ENCODE results near the gene PID1. TPM values are rescaled to one million over a fixed set of nuclear protein-coding genes. Genes with fewer than 3 reads are reported as not detected.
A peak's percentile ranks its signal among the peaks of the same experiment; 100 is the strongest.

The PID1 gene
- total RNA-seq, 1 donor from 2014 or later = 0.34 TPM

GRCh38 chr2:229137639-229138038, 133.4 kb downstream of the PID1 start:
- peak overlapping the region; percentile 76 for H3K27ac Mint-ChIP-seq
- no peak for TF ChIP-seq CTCF (IDR thresholded peaks at IDR 0.05; ENCODE audit: unreplicated experiment)
- peaks cover 6% of the 10 kb centered on the region for H3K27me3 Mint-ChIP-seq

GRCh38 chr2:229137066-229137465, 134.0 kb downstream of the PID1 start:
- no peaks in the 10 kb centered on the region for H3K36me3 Mint-ChIP-seq (ENCODE audit: insufficient read depth)
- no peak for DNase-seq (ENCODE audit: low spot score, unreplicated experiment)
- no peak for TF ChIP-seq CTCF (IDR thresholded peaks at IDR 0.05; ENCODE audit: unreplicated experiment)
- no peak overlapping the region for H3K4me3 Mint-ChIP-seq (ENCODE audit: low read depth)
- no peaks in the 10 kb centered on the region for H3K9me3 Mint-ChIP-seq (ENCODE audit: low read depth)
- peaks cover 6% of the 10 kb centered on the region for H3K27me3 Mint-ChIP-seq
- no peak overlapping the region for H3K27ac Mint-ChIP-seq
- H3K4me1 Mint-ChIP-seq (ENCODE audit: low read depth) = peaks cover 9% of the 10 kb centered on the region

More at GRCh38 chr2:229137639-229138038, 133.4 kb downstream of the PID1 start:
- Mint-ChIP-seq H3K4me3 (ENCODE audit: low read depth) (no peak overlapping the region), H3K36me3 (ENCODE audit: insufficient read depth) (no peaks in the 10 kb centered on the region), H3K9me3 (ENCODE audit: low read depth) (no peaks in the 10 kb centered on the region), H3K4me1 (ENCODE audit: low read depth) (peaks cover 9% of the 10 kb centered on the region)
- no peak for DNase-seq (ENCODE audit: low spot score, unreplicated experiment)

GRCh38 chr2:229133155-229133772, 137.8 kb downstream of the PID1 start:
- H3K36me3 Mint-ChIP-seq (ENCODE audit: insufficient read depth) = no peaks in the 10 kb centered on the region
- H3K9me3 Mint-ChIP-seq (ENCODE audit: low read depth) = no peaks in the 10 kb centered on the region
- H3K27me3 Mint-ChIP-seq = peaks cover 5% of the 10 kb centered on the region
- no peak overlapping the region for H3K27ac Mint-ChIP-seq
- DNase-seq (ENCODE audit: low spot score, unreplicated experiment) = no peak
- H3K4me1 Mint-ChIP-seq (ENCODE audit: low read depth) = peaks cover 9% of the 10 kb centered on the region
- TF ChIP-seq CTCF (IDR thresholded peaks at IDR 0.05; ENCODE audit: unreplicated experiment) = peak; percentile 72
- no peak overlapping the region for H3K4me3 Mint-ChIP-seq (ENCODE audit: low read depth)

GRCh38 chr2:229132236-229132635, 138.9 kb downstream of the PID1 start:
- H3K27me3 Mint-ChIP-seq = peaks cover 5% of the 10 kb centered on the region
- H3K36me3 Mint-ChIP-seq (ENCODE audit: insufficient read depth) = no peaks in the 10 kb centered on the region
- no peak overlapping the region for H3K4me3 Mint-ChIP-seq (ENCODE audit: low read depth)
- H3K9me3 Mint-ChIP-seq (ENCODE audit: low read depth) = no peaks in the 10 kb centered on the region
- DNase-seq (ENCODE audit: low spot score, unreplicated experiment) = no peak
- H3K4me1 Mint-ChIP-seq (ENCODE audit: low read depth) = peaks cover 3% of the 10 kb centered on the region
- H3K27ac Mint-ChIP-seq = no peak overlapping the region
- no peak for TF ChIP-seq CTCF (IDR thresholded peaks at IDR 0.05; ENCODE audit: unreplicated experiment)

- Mint-ChIP-seq H3K36me3 (ENCODE audit: insufficient read depth) (no peaks in the 10 kb centered on the region), H3K4me1 (ENCODE audit: low read depth) (peaks cover 3% of the 10 kb centered on the region), H3K9me3 (ENCODE audit: low read depth) (peaks cover 2% of the 10 kb centered on the region), H3K27me3 (peaks cover 9% of the 10 kb centered on the region), H3K4me3 (ENCODE audit: low read depth) (no peak overlapping the region), H3K27ac (no peak overlapping the region)
- no peak for TF ChIP-seq CTCF (IDR thresholded peaks at IDR 0.05; ENCODE audit: unreplicated experiment)
- no peak for DNase-seq (ENCODE audit: low spot score, unreplicated experiment)
These were observed 140.6 kb downstream of the PID1 start for GRCh38 chr2:229130522-229130921.

Measured in progenitor cell of endocrine pancreas (in vitro differentiated cells).